Kidney (tissue), 14 donors: ENCODE measurements around the gene RRP7A. TPM values are rescaled to one million over a fixed set of nuclear protein-coding genes. Genes with fewer than 3 reads are reported as not detected.
"Not testable (repeated sequence)": the region's sequence is repeated elsewhere in the genome, so short reads cannot be mapped to it uniquely, and the experiment has no call there.

Experiments
- DNase-seq, 5 donors: peaks; one replicate each; pipeline ENCODE4 v3.0.0-alpha.2; 2013 to 2020
- FAIRE-seq: peaks from 2 replicates; lab custom pipeline; 2012; peaks lifted over from hg19 to GRCh38; lab: Jason Lieb, UNC
- H3K27ac ChIP-seq, 2 donors: one replicate each; pipeline ENCODE4 v1.7.0; 2013; ENCODE audit warnings: low read depth in 2 of 2, low read length in 2 of 2, inconsistent platforms in 1 of 2
- H3K27me3 ChIP-seq: one replicate; pipeline ENCODE4 v1.7.1; 2013; ENCODE audit warnings: low read length, inconsistent platforms; ENCODE audit not compliant: control insufficient read depth, insufficient read depth
- H3K36me3 ChIP-seq, 3 donors: one replicate each; pipeline versions ENCODE4 v1.7.0 to v1.7.1; 2013; ENCODE audit warnings: low read length in 3 of 3, control low read depth in 1 of 3, inconsistent platforms in 1 of 3; ENCODE audit not compliant: insufficient read depth in 3 of 3, control insufficient read depth in 2 of 3
- H3K4me1 ChIP-seq, 3 donors: one replicate each; pipeline versions ENCODE4 v1.7.0 to v1.7.1; 2013; ENCODE audit warnings: low read length in 3 of 3, inconsistent platforms in 1 of 3, low read depth in 1 of 3; ENCODE audit not compliant: control insufficient read depth in 2 of 3, insufficient read depth in 2 of 3
- H3K4me3 ChIP-seq, 3 donors: one replicate each; pipeline versions ENCODE4 v1.7.0 to v1.8.1; 2013; ENCODE audit warnings: low read length in 3 of 3, control low read depth in 1 of 3, inconsistent platforms in 1 of 3
- H3K9ac ChIP-seq, 3 donors: one replicate each; pipeline versions ENCODE4 v1.7.0 to v1.7.1; 2013; ENCODE audit warnings: low read length in 3 of 3, control low read depth in 1 of 3, inconsistent platforms in 1 of 3
- H3K9me3 ChIP-seq, 3 donors: one replicate each; pipeline versions ENCODE4 v1.7.0 to v1.7.1; 2013; ENCODE audit warnings: low read length in 3 of 3, control low read depth in 1 of 3, inconsistent platforms in 1 of 3; ENCODE audit not compliant: control insufficient read depth in 2 of 3, insufficient read depth in 1 of 3
- CTCF ChIP-seq: IDR thresholded peaks from 3 replicates; pipeline ENCODE4 v1.5.1; 2012; ENCODE audit warnings: mild to moderate bottlenecking, moderate library complexity, borderline replicate concordance; ENCODE audit not compliant: insufficient read depth; ENCODE audit errors: extremely low read depth
- intact Hi-C: fragments of 100-400 bp; cut with DNase I; formaldehyde crosslinking; loops from one replicate; pipeline ENCODE4 v1.11.1; 2022
- polyA plus RNA-seq: library from polyadenylated mRNA; stranded (reverse); fragments of 350-450 nt; fragmentation: Illumina TruSeq; extraction: RNeasy Lipid Tissue Mini Kit (QIAGEN cat#74804); gene quantifications from one replicate; pipeline ENCODE4 v1.2.3, GENCODE V29; 2014; ENCODE audit warnings: low read depth, low replicate concordance; ENCODE audit not compliant: insufficient read depth
- total RNA-seq: library from RNA; stranded (reverse); fragmentation: NEBNext Ultra II Directional; extraction: Animal tissue kit (Norgen Biotek cat#: 25700); gene quantifications from one replicate; pipeline ENCODE4 v1.2.1, GENCODE V29; 2021
- donor health status: control.
- donor health status: control.
- donor health status: control.
- donor health status: control.
- donor health status: control.
- donor health status: DM: yes; HTN: yes; CAD: no.
- donor health status: Normal renal cell carcinoma (clear cell type).

Gene RRP7A
- total and polyA plus RNA-seq, 2 donors from 2014 or later = 26.3 to 35.2 TPM

GRCh38 chr22:42511401-42511891, 8.2 kb downstream of the RRP7A start:
- peaks cover 0 to 2% (median 0%) of the 10 kb centered on the region in 3 donors for H3K4me1 ChIP-seq
- H3K27ac ChIP-seq = no peak overlapping the region
- H3K4me3 ChIP-seq = no peak overlapping the region
- FAIRE-seq (no peak), DNase-seq (no peak)
- H3K9me3 ChIP-seq = no peaks in the 10 kb centered on the region
- no peaks in the 10 kb centered on the region for H3K27me3 ChIP-seq
- H3K9ac ChIP-seq = no peak overlapping the region
- no peak for TF ChIP-seq CTCF
- intact Hi-C loops = no loop called here
- no peaks in the 10 kb centered on the region for H3K36me3 ChIP-seq

GRCh38 chr22:42509548-42509947, 10.0 kb downstream of the RRP7A start:
- Histone ChIP-seq H3K27me3 (no peaks in the 10 kb centered on the region), H3K4me3 (no peak overlapping the region), H3K9ac (no peak overlapping the region), H3K9me3 (no peaks in the 10 kb centered on the region), H3K4me1 (peaks cover 0 to 2% (median 0%) of the 10 kb centered on the region in 3 donors), H3K36me3 (no peaks in the 10 kb centered on the region), H3K27ac (no peak overlapping the region)
- TF ChIP-seq CTCF = no peak
- intact Hi-C loops = no loop called here
- DNase-seq = no peak
- FAIRE-seq = no peak

GRCh38 chr22:42508975-42509364, 10.6 kb downstream of the RRP7A start:
- DNase-seq, H3K9ac ChIP-seq, intact Hi-C loops, H3K36me3 ChIP-seq, H3K4me1 ChIP-seq, H3K4me3 ChIP-seq, H3K27ac ChIP-seq, FAIRE-seq, H3K9me3 ChIP-seq, H3K27me3 ChIP-seq: not testable (repeated sequence)

GRCh38 chr22:42508327-42508974, 11.1 kb downstream of the RRP7A start:
- H3K4me3 ChIP-seq, H3K36me3 ChIP-seq, intact Hi-C loops, FAIRE-seq, H3K4me1 ChIP-seq, H3K27ac ChIP-seq, H3K9me3 ChIP-seq, DNase-seq, H3K9ac ChIP-seq, H3K27me3 ChIP-seq: not testable (repeated sequence)
